Activated T-cell treated with anti-CD3 and anti-CD28 coated beads, Interleukin-2, amount 50 U/mL, for 4 hours (primary cell): ENCODE data around the gene ARHGAP22. TPM values are rescaled to one million over a fixed set of nuclear protein-coding genes. Genes with fewer than 3 reads are reported as not detected.

Experiments used
- ATAC-seq, 2 donors: fragments of 200-7000 bp; cut with Tn5 transposase; one replicate each; pipeline ENCODE4 v1.10.0; 2021
- DNase-seq: peaks from one replicate; pipeline ENCODE4 v3.0.0-alpha.2; 2020
- H3K27me3 Mint-ChIP-seq: one replicate; pipeline ENCODE4 v1.8.0; 2021; ENCODE audit warnings: low read depth, mixed read lengths
- H3K36me3 Mint-ChIP-seq: one replicate; pipeline ENCODE4 v1.8.0; 2022; ENCODE audit warnings: mixed read lengths; ENCODE audit not compliant: insufficient read depth
- H3K4me1 Mint-ChIP-seq: one replicate; pipeline ENCODE4 v1.8.0; 2021; ENCODE audit warnings: low read depth, mixed read lengths
- H3K4me3 Mint-ChIP-seq: one replicate; pipeline ENCODE4 v1.8.0; 2021; ENCODE audit warnings: mild to moderate bottlenecking, moderate library complexity, mixed read lengths
- H3K9me3 Mint-ChIP-seq: one replicate; pipeline ENCODE4 v1.8.0; 2021; ENCODE audit warnings: mixed read lengths
- total RNA-seq, 3 donors: library from RNA; stranded (reverse); gene quantifications; one replicate each; pipeline ENCODE4 v1.2.1, GENCODE V29; 2021

The ARHGAP22 gene
- total RNA-seq, 3 donors from 2014 or later, result 0.08 to 0.63 (median 0.13) TPM

GRCh38 chr10:48638739-48639527 lies 34.1 kb upstream of the ARHGAP22 start:
- Mint-ChIP-seq H3K27me3 (peaks cover 42% of the 10 kb centered on the region), H3K36me3 (no peaks in the 10 kb centered on the region), H3K4me1 (peaks cover 13% of the 10 kb centered on the region), H3K4me3 (no peak overlapping the region), H3K9me3 (peaks cover 23% of the 10 kb centered on the region)
- no peak for ATAC-seq
- no peak for DNase-seq

DNA sequence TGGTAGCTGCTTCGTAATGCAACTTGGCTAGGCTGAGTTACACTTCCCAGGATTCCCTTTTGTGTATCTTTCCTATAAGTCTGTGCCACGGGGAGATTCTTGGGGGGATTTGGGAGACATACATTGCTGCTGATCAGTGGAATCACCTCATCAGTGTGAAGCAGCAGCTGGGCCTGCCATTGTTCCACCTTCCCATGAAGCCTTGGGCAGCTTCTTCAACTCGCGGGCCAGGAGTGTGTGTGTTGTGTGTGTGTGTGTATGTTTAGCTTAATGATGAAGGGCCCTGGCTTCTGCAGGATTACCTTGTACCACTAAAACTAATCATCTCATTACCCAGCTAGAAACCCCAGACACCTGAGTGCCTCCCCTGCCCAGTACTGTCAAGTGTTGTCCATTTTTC lies 33.3 kb upstream of the ARHGAP22 start:
- ATAC-seq (no peak), DNase-seq (no peak)
- H3K9me3 Mint-ChIP-seq, result peaks cover 23% of the 10 kb centered on the region
- H3K36me3 Mint-ChIP-seq, result no peaks in the 10 kb centered on the region
- no peak overlapping the region for H3K4me3 Mint-ChIP-seq
- H3K4me1 Mint-ChIP-seq, result peaks cover 19% of the 10 kb centered on the region
- H3K27me3 Mint-ChIP-seq, result peaks cover 38% of the 10 kb centered on the region

DNA sequence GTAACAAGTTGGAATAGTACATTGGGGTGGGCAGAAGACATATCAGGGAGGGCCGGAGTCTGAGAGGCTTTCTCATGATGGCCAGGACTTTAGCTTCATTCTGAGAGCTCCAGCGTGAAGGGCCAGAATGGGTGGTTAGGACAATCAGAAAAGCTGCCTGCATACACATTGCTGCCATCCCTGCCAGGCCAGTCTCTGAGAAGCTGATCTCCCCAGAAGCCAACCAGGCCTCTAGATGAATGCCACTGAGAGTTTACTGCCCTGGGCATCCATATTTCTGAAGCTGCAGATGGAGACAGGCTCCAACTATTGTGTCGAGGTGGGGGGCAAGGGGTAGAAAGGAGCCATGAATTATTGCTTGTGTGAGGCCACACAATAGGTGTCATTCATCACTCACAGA lies 32.0 kb upstream of the ARHGAP22 start:
- H3K27me3 Mint-ChIP-seq, result peaks cover 37% of the 10 kb centered on the region
- H3K36me3 Mint-ChIP-seq, result no peaks in the 10 kb centered on the region
- H3K9me3 Mint-ChIP-seq, result peaks cover 20% of the 10 kb centered on the region
- H3K4me1 Mint-ChIP-seq, result peaks cover 19% of the 10 kb centered on the region
- no peak for DNase-seq
- no peak overlapping the region for H3K4me3 Mint-ChIP-seq
- no peak for ATAC-seq

DNA sequence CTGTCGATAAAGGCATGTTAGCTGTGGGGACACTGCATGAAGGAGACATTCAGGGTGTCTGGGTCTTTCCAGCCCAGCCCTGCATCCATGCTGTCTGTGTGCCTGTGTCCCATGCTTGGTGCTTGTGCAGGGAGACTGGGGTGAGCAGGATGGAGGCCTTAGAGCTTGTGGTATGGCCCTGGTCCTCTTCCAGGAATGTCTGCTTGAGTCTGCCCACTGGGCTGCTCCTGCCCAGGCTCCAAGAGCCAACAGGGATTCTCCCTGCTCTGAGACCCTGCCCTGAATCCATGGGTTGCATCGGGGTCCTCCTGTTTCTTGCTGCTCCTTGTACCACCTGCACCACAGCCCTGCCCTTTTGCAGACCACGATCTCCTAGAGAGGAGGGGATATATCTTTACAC lies 31.4 kb upstream of the ARHGAP22 start:
- ATAC-seq, result no peak
- Mint-ChIP-seq H3K27me3 (peaks cover 35% of the 10 kb centered on the region), H3K9me3 (peaks cover 16% of the 10 kb centered on the region), H3K4me3 (no peak overlapping the region), H3K36me3 (no peaks in the 10 kb centered on the region), H3K4me1 (peaks cover 19% of the 10 kb centered on the region)
- DNase-seq, result no peak

- peaks cover 19% of the 10 kb centered on the region for H3K4me1 Mint-ChIP-seq
- H3K4me3 Mint-ChIP-seq, result no peak overlapping the region
- H3K36me3 Mint-ChIP-seq, result no peaks in the 10 kb centered on the region
- DNase-seq (no peak), ATAC-seq (no peak)
- H3K27me3 Mint-ChIP-seq, result peaks cover 35% of the 10 kb centered on the region
- H3K9me3 Mint-ChIP-seq, result peaks cover 8% of the 10 kb centered on the region
Measured at GRCh38 chr10:48634984-48635557, 30.2 kb upstream of the ARHGAP22 start.

GRCh38 chr10:48634198-48634983 lies 29.5 kb upstream of the ARHGAP22 start:
- ATAC-seq, result peak; percentile 74 to 86
- H3K9me3 Mint-ChIP-seq, result peaks cover 4% of the 10 kb centered on the region
- H3K27me3 Mint-ChIP-seq, result peaks cover 35% of the 10 kb centered on the region
- H3K36me3 Mint-ChIP-seq, result no peaks in the 10 kb centered on the region
- H3K4me3 Mint-ChIP-seq, result peak overlapping the region; percentile 11
- DNase-seq, result peak; percentile 27
- peaks cover 19% of the 10 kb centered on the region for H3K4me1 Mint-ChIP-seq

DNA sequence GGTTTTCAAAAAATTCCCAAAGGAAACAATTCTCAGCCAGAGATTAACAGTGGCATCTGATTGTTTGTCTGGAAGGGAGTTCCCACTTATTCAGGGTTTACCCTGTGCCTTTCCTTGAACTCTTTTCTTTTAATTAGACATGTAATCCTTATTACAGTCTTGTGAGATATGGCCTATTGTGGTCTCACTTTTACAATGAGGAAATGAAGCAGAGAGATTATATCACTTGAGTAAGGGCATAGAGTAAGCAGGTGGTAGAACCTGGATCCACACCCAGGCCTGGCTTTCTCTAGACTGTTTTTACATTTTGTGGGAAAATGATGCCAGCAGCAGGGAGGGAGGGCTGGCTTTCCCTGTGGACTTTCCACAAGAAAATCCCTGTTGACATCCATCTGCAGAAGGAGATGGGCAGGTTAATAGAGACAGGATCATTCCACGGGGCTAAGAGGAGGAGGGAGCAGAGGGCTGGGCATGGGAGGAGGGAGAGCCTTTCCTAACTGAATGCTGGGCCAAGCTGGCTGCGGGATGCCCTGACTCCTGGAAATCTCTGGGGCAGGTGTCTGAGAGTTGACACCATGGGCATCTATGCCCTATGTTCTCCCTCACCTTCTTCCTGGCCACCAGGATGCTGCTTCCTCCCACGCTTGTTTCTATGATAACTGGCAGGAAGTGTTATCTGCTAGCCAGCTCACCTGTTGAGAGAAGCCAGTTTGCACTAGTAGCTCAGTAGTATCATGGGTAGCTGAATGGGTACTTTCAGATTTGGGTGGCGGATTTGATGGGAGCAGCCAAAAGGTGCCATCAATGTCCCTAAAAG lies 28.7 kb upstream of the ARHGAP22 start:
- no peaks in the 10 kb centered on the region for H3K9me3 Mint-ChIP-seq
- no peak for ATAC-seq

GRCh38 chr10:48632166-48632565 lies 27.3 kb upstream of the ARHGAP22 start:
- ATAC-seq, result no peak
- no peaks in the 10 kb centered on the region for H3K9me3 Mint-ChIP-seq
- peaks cover 19% of the 10 kb centered on the region for H3K4me1 Mint-ChIP-seq
- no peak overlapping the region for H3K4me3 Mint-ChIP-seq
- peaks cover 17% of the 10 kb centered on the region for H3K27me3 Mint-ChIP-seq
- no peak for DNase-seq
- no peaks in the 10 kb centered on the region for H3K36me3 Mint-ChIP-seq

More for the DNA sequence above, 28.7 kb upstream of the ARHGAP22 start:
- H3K4me3 Mint-ChIP-seq, result no peak overlapping the region
- peaks cover 28% of the 10 kb centered on the region for H3K27me3 Mint-ChIP-seq
- no peak for DNase-seq
- no peaks in the 10 kb centered on the region for H3K36me3 Mint-ChIP-seq
- peaks cover 19% of the 10 kb centered on the region for H3K4me1 Mint-ChIP-seq

DNA sequence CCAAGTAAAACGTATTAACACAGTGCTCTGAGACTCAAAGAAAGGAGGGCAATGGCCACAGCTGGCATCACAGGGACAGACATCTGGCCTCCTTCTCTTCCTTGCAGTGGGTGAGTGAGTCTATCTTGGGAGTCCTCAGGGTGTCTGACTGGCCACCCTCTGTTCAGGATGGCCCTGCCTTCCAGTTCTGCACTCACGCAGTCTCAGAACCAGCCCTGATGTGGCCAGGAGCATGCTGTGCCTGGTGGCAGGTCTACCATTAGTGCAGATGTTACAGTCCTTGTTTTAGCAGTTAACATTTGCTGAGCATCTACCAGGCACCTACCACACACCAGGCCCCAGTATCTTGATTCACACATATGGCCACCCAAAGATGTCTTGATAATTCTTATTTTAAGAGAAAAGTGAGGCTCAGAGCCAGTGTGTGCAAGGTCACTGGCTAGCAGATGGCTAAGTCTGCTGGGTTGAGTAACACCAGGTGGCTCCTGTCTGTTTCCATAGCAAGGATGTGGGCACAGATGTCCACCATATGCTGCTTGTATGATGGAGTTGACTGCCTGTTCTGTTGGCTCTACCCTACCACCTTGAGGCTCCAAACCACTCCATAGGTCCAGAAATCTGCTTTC lies 23.2 kb upstream of the ARHGAP22 start:
- Mint-ChIP-seq H3K4me3 (no peak overlapping the region), H3K9me3 (no peaks in the 10 kb centered on the region), H3K36me3 (no peaks in the 10 kb centered on the region), H3K27me3 (peaks cover 11% of the 10 kb centered on the region), H3K4me1 (no peaks in the 10 kb centered on the region)
- no peak for ATAC-seq
- DNase-seq, result no peak

DNA sequence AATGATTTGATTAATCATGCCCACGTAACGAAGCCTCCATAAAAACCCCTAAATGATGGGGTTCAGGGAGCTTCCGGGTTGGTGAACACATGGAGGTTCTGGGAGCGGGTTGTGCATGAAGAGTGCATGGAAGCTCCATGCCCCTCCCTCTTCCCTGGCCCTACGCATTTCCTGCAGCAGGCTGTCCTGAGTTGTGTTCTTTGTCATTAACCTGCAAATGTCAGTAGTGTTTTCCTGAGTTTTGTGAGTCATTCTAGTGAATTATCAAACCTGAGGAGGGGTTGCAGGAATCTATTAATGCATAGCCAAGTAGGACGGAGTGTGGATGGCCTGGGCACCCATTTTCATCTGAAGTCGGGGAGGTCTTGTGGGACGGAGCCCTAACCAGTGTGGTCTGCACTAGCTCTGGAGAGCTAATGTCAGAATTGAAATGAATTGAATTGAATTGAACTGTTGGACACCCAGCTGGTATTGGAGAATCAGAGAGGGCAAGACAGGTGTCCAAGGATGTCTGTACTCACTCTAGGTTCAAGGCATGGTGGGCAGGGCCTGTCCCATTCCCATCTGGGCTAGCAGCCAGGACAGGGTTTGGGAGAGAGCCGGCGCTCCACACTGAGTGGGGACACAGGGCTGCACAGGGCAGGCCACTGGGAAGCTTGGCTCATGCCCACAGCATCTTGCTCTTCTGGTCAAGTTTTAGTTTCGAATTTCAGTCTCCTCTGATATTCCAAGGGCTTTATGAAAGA lies 22.3 kb upstream of the ARHGAP22 start:
- Mint-ChIP-seq H3K27me3 (peaks cover 11% of the 10 kb centered on the region), H3K4me3 (no peak overlapping the region), H3K4me1 (no peaks in the 10 kb centered on the region), H3K36me3 (no peaks in the 10 kb centered on the region), H3K9me3 (no peaks in the 10 kb centered on the region)
- DNase-seq (no peak), ATAC-seq (no peak)

DNA sequence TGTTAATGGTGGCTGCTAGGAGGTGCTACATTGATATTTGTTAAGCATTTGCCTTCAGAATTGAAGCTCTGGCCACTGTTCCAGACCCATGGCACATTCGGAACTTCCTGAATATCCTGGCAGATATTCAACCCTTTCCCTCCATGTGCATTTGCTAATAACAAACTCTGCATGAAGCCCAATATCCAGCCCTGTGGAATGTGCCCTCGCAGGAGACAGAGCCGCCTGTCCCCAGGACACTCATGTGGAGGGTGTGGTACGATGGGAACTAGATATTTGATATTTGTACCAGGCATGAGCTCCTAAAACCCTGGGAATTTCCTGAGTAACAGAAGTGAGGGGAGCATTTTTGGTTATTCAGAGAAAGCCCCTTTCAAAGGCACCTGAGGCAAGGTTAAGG lies 21.6 kb upstream of the ARHGAP22 start:
- no peaks in the 10 kb centered on the region for H3K36me3 Mint-ChIP-seq
- DNase-seq (no peak), ATAC-seq (no peak)
- H3K27me3 Mint-ChIP-seq, result peaks cover 11% of the 10 kb centered on the region
- no peaks in the 10 kb centered on the region for H3K9me3 Mint-ChIP-seq
- no peak overlapping the region for H3K4me3 Mint-ChIP-seq
- no peaks in the 10 kb centered on the region for H3K4me1 Mint-ChIP-seq

DNA sequence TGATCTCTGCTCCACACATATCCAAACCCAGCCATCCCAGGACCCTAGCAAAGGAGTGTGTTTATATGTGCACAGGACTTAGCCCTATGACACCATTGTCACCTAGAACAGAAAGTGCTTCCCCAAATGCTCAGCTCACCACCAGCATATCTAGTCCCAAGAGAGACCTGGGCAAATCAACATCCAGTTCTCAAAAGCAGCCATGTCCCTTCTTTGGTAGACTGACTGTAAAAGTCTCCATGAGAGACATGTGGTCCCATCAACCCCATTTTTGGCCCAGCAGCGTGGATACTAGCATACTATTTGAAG lies 20.9 kb upstream of the ARHGAP22 start:
- ATAC-seq (no peak), DNase-seq (no peak)
- H3K27me3 Mint-ChIP-seq, result peaks cover 11% of the 10 kb centered on the region
- no peaks in the 10 kb centered on the region for H3K36me3 Mint-ChIP-seq
- no peaks in the 10 kb centered on the region for H3K9me3 Mint-ChIP-seq
- no peaks in the 10 kb centered on the region for H3K4me1 Mint-ChIP-seq
- no peak overlapping the region for H3K4me3 Mint-ChIP-seq

- Mint-ChIP-seq H3K27me3 (peaks cover 11% of the 10 kb centered on the region), H3K4me1 (no peaks in the 10 kb centered on the region), H3K9me3 (no peaks in the 10 kb centered on the region), H3K36me3 (no peaks in the 10 kb centered on the region), H3K4me3 (no peak overlapping the region)
- ATAC-seq (no peak), DNase-seq (no peak)
Measured at GRCh38 chr10:48623607-48624132, 18.8 kb upstream of the ARHGAP22 start.
